ENCODE data around the gene ZNF576. TPM values are rescaled to one million over a fixed set of nuclear protein-coding genes. Genes with fewer than 3 reads are reported as not detected.
"Not testable (repeated sequence)": the region's sequence is repeated elsewhere in the genome, so short reads cannot be mapped to it uniquely, and the experiment has no call there.

The ZNF576 gene
- total RNA-seq, 1 experiment from 2014 or later: 12.6 TPM

DNA sequence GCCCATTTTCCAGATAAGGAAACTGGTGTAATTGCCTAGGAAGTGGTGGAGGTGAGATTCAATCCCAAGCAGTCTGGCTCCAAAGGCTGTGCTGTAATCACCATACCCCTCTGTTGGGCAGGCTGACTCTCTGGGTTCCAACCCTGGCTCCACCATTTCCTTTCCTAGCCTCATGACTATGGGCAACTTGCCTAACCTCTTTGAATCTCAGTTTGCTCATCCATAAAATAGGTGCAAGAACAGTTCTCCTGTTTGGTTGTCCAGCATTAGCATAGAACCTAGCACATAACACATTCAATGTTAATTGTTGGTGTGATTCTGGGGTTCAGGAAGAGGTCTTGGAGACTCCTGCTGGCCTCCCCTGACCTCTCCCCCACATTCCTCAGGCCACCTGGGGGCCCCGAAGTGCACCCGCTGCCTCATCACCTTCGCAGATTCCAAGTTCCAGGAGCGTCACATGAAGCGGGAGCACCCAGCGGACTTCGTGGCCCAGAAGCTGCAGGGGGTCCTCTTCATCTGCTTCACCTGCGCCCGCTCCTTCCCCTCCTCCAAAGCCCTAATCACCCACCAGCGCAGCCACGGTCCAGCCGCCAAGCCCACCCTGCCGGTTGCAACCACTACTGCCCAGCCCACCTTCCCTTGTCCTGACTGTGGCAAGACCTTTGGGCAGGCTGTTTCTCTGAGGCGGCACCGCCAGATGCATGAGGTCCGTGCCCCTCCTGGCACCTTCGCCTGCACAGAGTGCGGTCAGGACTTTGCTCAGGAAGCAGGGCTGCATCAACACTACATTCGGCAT, 2.2 kb downstream of the ZNF576 start:
- Histone ChIP-seq H3K36me3 (peaks cover 62% of the 10 kb centered on the region), H3K4me3 (no peak overlapping the region), H3K4me1 (replicated peaks) (peaks cover 24% of the 10 kb centered on the region), H3K9me3 (replicated peaks) (no peaks in the 10 kb centered on the region), H3K27me3 (replicated peaks) (no peaks in the 10 kb centered on the region), H3K27ac (no peak overlapping the region)
- DNase-seq (ENCODE audit: low read depth in 1 of 2, low spot score in 2 of 2): no peak

DNA sequence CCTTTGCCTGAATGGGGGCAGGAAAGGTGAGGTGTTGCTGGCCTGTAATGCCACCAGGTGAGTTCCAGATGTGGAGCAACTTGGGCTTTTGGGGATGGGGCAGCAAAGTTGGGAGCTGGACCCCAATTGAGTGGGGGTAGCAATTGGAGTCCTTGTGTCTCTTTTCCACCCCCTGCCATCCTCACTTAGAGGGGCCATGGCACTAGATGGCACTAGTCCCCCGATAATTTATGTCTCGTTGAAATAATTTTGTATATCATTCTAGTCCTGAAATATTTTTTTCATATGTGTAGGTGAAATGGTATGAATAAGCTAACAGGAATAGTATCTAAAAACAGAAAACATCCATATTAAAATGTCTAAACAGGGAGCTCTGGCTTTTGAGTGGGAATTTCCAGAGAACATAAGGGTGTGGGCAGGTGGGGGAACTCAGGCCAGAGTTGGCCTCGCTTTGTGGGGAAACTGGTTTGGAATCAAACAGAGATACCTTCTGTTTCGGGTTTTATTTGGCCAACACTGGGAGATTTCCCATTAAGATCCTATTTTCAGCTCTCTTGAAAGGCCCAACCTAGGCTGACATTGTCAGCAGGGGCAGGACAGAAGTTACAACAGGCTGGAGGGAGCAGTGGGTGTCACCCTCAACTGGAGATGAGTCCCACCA, 3.4 kb downstream of the ZNF576 start:
- Histone ChIP-seq H3K27me3 (replicated peaks) (no peaks in the 10 kb centered on the region), H3K27ac (no peak overlapping the region)

DNA sequence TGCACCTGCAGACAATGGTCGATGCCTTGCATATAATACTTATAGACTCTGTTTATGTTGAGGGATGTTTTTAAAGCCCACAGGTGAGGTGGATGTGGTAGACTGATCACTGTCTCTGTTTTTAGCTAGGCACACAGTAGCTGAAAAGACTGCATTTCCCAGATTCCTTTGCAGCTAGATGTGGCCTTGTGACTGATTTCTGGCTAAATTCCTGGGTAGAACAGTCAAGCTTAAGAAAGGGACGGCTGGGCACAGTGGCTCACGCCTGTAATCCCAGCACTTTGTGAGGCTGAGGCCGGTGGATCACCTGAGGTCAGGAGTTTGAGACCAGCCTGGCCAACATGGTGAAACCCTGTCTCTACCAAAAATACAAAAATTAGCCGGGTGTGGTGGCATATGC, 3.9 kb downstream of the ZNF576 start:
- H3K27ac ChIP-seq; H3K9me3 ChIP-seq (replicated peaks); H3K4me3 ChIP-seq; H3K27me3 ChIP-seq (replicated peaks); DNase-seq (ENCODE audit: low read depth in 1 of 2, low spot score in 2 of 2): not testable (repeated sequence)
- peaks cover 52% of the 10 kb centered on the region for H3K36me3 ChIP-seq
- H3K4me1 ChIP-seq (replicated peaks): peaks cover 11% of the 10 kb centered on the region

More for the DNA sequence above, 3.4 kb downstream of the ZNF576 start:
- Histone ChIP-seq H3K4me1 (replicated peaks) (peaks cover 15% of the 10 kb centered on the region), H3K36me3 (peaks cover 54% of the 10 kb centered on the region), H3K4me3 (no peak overlapping the region), H3K9me3 (replicated peaks) (no peaks in the 10 kb centered on the region)
- DNase-seq (ENCODE audit: low read depth in 1 of 2, low spot score in 2 of 2): no peak

- Histone ChIP-seq H3K36me3 (peaks cover 44% of the 10 kb centered on the region), H3K9me3 (replicated peaks) (no peaks in the 10 kb centered on the region), H3K27ac (no peak overlapping the region), H3K27me3 (replicated peaks) (no peaks in the 10 kb centered on the region), H3K4me1 (replicated peaks) (peaks cover 12% of the 10 kb centered on the region), H3K4me3 (no peak overlapping the region)
- DNase-seq (ENCODE audit: low read depth in 1 of 2, low spot score in 2 of 2): no peak
Observed at GRCh38 chr19:43605875-43606568, 9.6 kb downstream of the ZNF576 start.

GRCh38 chr19:43606569-43607229, 10.3 kb downstream of the ZNF576 start:
- H3K9me3 ChIP-seq (replicated peaks): no peaks in the 10 kb centered on the region
- H3K36me3 ChIP-seq: peaks cover 43% of the 10 kb centered on the region
- no peak overlapping the region for H3K4me3 ChIP-seq
- peaks cover 13% of the 10 kb centered on the region for H3K4me1 ChIP-seq (replicated peaks)
- H3K27me3 ChIP-seq (replicated peaks): no peaks in the 10 kb centered on the region
- H3K27ac ChIP-seq: no peak overlapping the region
- no peak for DNase-seq (ENCODE audit: low read depth in 1 of 2, low spot score in 2 of 2)

GRCh38 chr19:43607238-43608205, 11.1 kb downstream of the ZNF576 start:
- Histone ChIP-seq H3K9me3 (replicated peaks) (no peaks in the 10 kb centered on the region), H3K36me3 (peaks cover 46% of the 10 kb centered on the region), H3K27ac (no peak overlapping the region), H3K4me1 (replicated peaks) (peaks cover 13% of the 10 kb centered on the region), H3K27me3 (replicated peaks) (no peaks in the 10 kb centered on the region), H3K4me3 (no peak overlapping the region)
- DNase-seq (ENCODE audit: low read depth in 1 of 2, low spot score in 2 of 2): no peak

DNA sequence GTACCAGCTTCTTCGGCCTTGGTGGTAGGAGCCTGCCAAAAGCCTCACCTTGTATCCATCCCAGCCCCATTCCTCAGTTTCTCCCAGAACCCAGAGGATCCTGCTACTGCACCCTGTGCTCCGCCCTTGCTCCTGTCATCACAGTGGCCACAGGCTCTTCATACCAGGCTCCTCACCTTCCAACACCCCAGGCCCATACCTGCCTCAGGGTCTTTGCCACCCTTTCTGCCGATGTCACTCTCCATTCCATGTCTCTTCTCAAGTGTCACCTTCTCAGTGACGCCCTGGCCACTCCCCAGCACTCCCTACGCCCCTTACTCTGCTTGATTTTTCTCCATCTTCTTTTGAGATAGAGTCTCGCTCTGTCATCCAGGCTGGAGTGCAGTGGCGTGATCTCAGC, 13.5 kb downstream of the ZNF576 start:
- no peak overlapping the region for H3K27ac ChIP-seq
- no peaks in the 10 kb centered on the region for H3K9me3 ChIP-seq (replicated peaks)
- H3K4me1 ChIP-seq (replicated peaks): peaks cover 13% of the 10 kb centered on the region
- H3K4me3 ChIP-seq: no peak overlapping the region
- no peak for DNase-seq (ENCODE audit: low read depth in 1 of 2, low spot score in 2 of 2)
- H3K36me3 ChIP-seq: peaks cover 45% of the 10 kb centered on the region
- no peaks in the 10 kb centered on the region for H3K27me3 ChIP-seq (replicated peaks)

DNA sequence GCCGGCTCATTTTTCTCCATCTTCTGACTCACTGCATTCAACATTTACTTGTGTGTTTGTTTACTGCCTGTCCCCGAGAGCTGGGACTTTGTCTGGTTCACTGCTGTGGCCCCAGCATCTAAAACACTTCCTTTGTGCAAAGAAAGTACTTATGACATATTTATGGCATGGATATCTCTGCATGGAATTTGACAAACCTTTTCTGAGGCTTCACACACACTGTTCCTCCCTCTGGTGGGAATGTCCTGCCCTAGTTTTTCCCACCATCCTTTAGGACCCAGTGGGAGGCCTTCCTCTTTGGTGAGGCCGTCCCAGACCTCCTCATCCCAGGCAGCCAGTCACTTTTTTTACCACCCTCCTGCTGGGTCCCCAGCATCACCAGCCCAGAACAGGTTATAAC, 14.1 kb downstream of the ZNF576 start:
- DNase-seq (ENCODE audit: low read depth in 1 of 2, low spot score in 2 of 2): peak in 1 of 2 experiments; percentile 53
- Histone ChIP-seq H3K9me3 (replicated peaks) (no peaks in the 10 kb centered on the region), H3K27ac (peak overlapping the region; percentile 17; the same call in 1 of the 2 replicates), H3K4me1 (replicated peaks) (peaks cover 13% of the 10 kb centered on the region), H3K36me3 (peaks cover 45% of the 10 kb centered on the region), H3K4me3 (no peak overlapping the region), H3K27me3 (replicated peaks) (no peaks in the 10 kb centered on the region)

DNA sequence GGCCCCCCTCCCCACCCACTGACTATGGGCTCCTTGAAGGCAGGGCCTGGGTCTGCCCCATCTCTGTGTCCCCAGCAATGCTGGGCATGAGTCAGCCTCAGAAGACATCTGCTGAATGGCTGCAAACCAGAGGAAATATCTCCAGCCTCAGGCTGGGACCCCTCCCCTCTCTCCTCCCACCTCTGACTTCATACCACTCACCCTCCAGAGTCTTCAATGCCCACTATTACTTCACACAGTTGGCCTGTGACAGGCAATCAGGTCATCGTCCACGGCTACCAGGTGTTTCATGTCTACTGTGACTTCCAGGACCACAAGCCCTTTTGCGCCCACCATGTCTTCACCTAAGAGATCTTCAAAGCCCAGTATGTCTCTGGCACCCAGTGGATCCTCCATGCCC, 15.4 kb downstream of the ZNF576 start, which contains the start of gene SRRM5:
Gene SRRM5, plus strand, starts transcription at position 301 of the 400 bp plus-strand sequence. Its CDS starts 34 bp downstream, at position 335.
- no peak for DNase-seq (ENCODE audit: low read depth in 1 of 2, low spot score in 2 of 2)
- Histone ChIP-seq H3K27ac (peak within 1 kb of the TSS; percentile 17; the same call in 1 of the 2 replicates), H3K9me3 (replicated peaks) (no peaks in the 10 kb centered on the region), H3K36me3 (peaks cover 39% of the 10 kb centered on the region), H3K27me3 (replicated peaks) (no peaks in the 10 kb centered on the region), H3K4me3 (no peak within 1 kb of the TSS), H3K4me1 (replicated peaks) (peaks cover 13% of the 10 kb centered on the region)

- no peak for DNase-seq (ENCODE audit: low read depth in 1 of 2, low spot score in 2 of 2)
- Histone ChIP-seq H3K36me3 (peaks cover 35% of the 10 kb centered on the region), H3K27me3 (replicated peaks) (no peaks in the 10 kb centered on the region), H3K4me1 (replicated peaks) (peaks cover 13% of the 10 kb centered on the region), H3K27ac (no peak overlapping the region), H3K9me3 (replicated peaks) (no peaks in the 10 kb centered on the region), H3K4me3 (no peak overlapping the region)
Observed at GRCh38 chr19:43612374-43612773, 16.0 kb downstream of the ZNF576 start.

DNA sequence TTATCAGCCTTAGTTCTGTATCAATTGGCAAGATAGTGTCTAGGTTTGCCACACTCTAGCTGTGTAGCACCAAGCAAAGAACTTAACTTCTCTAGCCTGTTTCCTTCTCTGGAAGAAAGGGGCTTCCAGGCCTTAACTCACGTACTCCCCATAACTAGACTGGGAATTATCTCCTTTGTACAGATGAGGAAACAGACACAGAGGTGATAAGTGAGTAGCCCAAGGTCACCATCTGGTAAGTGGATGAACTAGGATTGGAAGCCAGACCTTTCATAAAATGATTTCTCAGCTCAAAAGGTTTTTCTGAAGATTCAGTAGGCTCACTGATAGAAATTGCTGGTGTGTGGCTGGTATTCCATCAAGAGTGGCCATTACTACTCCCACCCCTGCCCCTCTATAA, 19.9 kb downstream of the ZNF576 start:
- no peaks in the 10 kb centered on the region for H3K27me3 ChIP-seq (replicated peaks)
- H3K27ac ChIP-seq: no peak overlapping the region
- no peak overlapping the region for H3K4me3 ChIP-seq
- peaks cover 9% of the 10 kb centered on the region for H3K4me1 ChIP-seq (replicated peaks)
- no peaks in the 10 kb centered on the region for H3K9me3 ChIP-seq (replicated peaks)
- H3K36me3 ChIP-seq: peaks cover 21% of the 10 kb centered on the region
- DNase-seq (ENCODE audit: low read depth in 1 of 2, low spot score in 2 of 2): no peak

DNA sequence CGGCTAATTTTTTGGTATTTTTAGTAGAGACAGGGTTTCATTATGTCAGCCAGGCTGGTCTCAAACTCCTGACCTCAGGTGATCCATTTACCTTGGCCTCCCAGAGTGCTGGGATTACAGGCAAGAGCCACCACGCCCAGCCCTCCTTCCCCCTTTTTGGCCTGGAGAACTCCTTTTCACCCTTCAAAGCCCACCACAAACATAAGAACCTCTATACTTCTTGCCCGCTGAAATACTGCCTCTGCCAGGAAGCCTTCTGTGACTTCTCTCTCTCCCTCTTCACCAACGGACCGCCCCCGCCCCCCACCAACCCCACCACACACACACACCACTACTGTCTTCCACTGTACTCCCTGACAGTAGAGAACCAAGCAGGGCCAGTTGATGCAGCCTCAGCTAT, 20.6 kb downstream of the ZNF576 start:
- H3K4me1 ChIP-seq (replicated peaks): peaks cover 9% of the 10 kb centered on the region
- no peaks in the 10 kb centered on the region for H3K9me3 ChIP-seq (replicated peaks)
- no peaks in the 10 kb centered on the region for H3K27me3 ChIP-seq (replicated peaks)
- no peak overlapping the region for H3K4me3 ChIP-seq
- DNase-seq (ENCODE audit: low read depth in 1 of 2, low spot score in 2 of 2): no peak
- no peak overlapping the region for H3K27ac ChIP-seq
- H3K36me3 ChIP-seq: peaks cover 15% of the 10 kb centered on the region

GRCh38 chr19:43618921-43619261, 22.5 kb downstream of the ZNF576 start:
- H3K27ac ChIP-seq: peak overlapping the region; percentile 78
- H3K4me3 ChIP-seq: peak overlapping the region; percentile 66
- H3K4me1 ChIP-seq (replicated peaks): peaks cover 9% of the 10 kb centered on the region
- H3K36me3 ChIP-seq: peaks cover 3% of the 10 kb centered on the region; the same call in 1 of the 2 replicates
- no peaks in the 10 kb centered on the region for H3K27me3 ChIP-seq (replicated peaks)
- H3K9me3 ChIP-seq (replicated peaks): no peaks in the 10 kb centered on the region
- no peak for DNase-seq (ENCODE audit: low read depth in 1 of 2, low spot score in 2 of 2)

All from SJSA1 (cell line).